SK-N-SH treated with all-trans-retinoic acid at 6 μM for 48 hours (cell line): ENCODE results near the gene PRSS53.

Source experiments
- ATAC-seq: fragments of 200-7000 bp; cut with Tn5 transposase; 3 replicates; pipeline ENCODE4 v1.9.1; 2020; ENCODE audit warnings: mild to moderate bottlenecking, moderate library complexity
- ARNTL ChIP-seq: fragments of 450-650 bp; formaldehyde crosslinking; IDR thresholded peaks from 2 replicates; pipeline ENCODE4 v1.5.0; 2020; ENCODE audit warnings: low read depth, mild to moderate bottlenecking, moderate library complexity, borderline replicate concordance
- BACH2 ChIP-seq: fragments of 250-450 bp; sonication (Bioruptor Pico); IDR thresholded peaks from 2 replicates; pipeline ENCODE4 v1.9.0; 2021; ENCODE audit warnings: mild to moderate bottlenecking, borderline replicate concordance
- CREB5 ChIP-seq: fragments of 250-450 bp; sonication (Bioruptor Pico); IDR thresholded peaks from 2 replicates; pipeline ENCODE4 v1.5.1; 2020; ENCODE audit warnings: low read depth, mild to moderate bottlenecking, moderate library complexity
- CSDC2 ChIP-seq: fragments of 250-450 bp; sonication (Bioruptor Pico); IDR thresholded peaks from 2 replicates; pipeline ENCODE4 v1.5.0; 2020; ENCODE audit warnings: mild to moderate bottlenecking, moderate library complexity
- ESRRG ChIP-seq: fragments of 250-450 bp; sonication (Bioruptor Pico); IDR thresholded peaks from 2 replicates; pipeline ENCODE4 v1.6.1; 2021; ENCODE audit warnings: mild to moderate bottlenecking
- GLIS3 ChIP-seq: fragments of 250-450 bp; sonication (Bioruptor Pico); IDR thresholded peaks from 2 replicates; pipeline ENCODE4 v1.5.0; 2020; ENCODE audit warnings: mild to moderate bottlenecking, moderate library complexity
- ISL1 ChIP-seq: fragments of 250-450 bp; sonication (Bioruptor Pico); IDR thresholded peaks from 2 replicates; pipeline ENCODE4 v2.1.2; 2022; ENCODE audit warnings: mild to moderate bottlenecking, moderate library complexity
- PATZ1 ChIP-seq: fragments of 250-450 bp; sonication (Bioruptor Pico); IDR thresholded peaks from 2 replicates; pipeline ENCODE4 v1.8.0; 2020; ENCODE audit warnings: mild to moderate bottlenecking, moderate library complexity, borderline replicate concordance
- POU6F1 ChIP-seq: fragments of 250-450 bp; sonication (Bioruptor Pico); IDR thresholded peaks from 2 replicates; pipeline ENCODE4 v1.8.0; 2021; ENCODE audit warnings: low read depth, mild to moderate bottlenecking, moderate library complexity, borderline replicate concordance
- PPARA ChIP-seq: fragments of 250-450 bp; sonication (Bioruptor Pico); IDR thresholded peaks from 2 replicates; pipeline ENCODE4 v1.5.0; 2020; ENCODE audit warnings: mild to moderate bottlenecking, borderline replicate concordance
- RARB ChIP-seq: fragments of 250-450 bp; sonication (Bioruptor Pico); IDR thresholded peaks from 2 replicates; pipeline ENCODE4 v1.8.0; 2021; ENCODE audit warnings: mild to moderate bottlenecking, moderate library complexity
- SNAI2 ChIP-seq: fragments of 250-450 bp; sonication (Bioruptor Pico); IDR thresholded peaks from 2 replicates; pipeline ENCODE4 v1.5.0; 2020; ENCODE audit warnings: mild to moderate bottlenecking, moderate library complexity
- TCF4 ChIP-seq: fragments of 250-450 bp; sonication (Bioruptor Pico); IDR thresholded peaks from 2 replicates; pipeline ENCODE4 v1.8.0; 2021; ENCODE audit warnings: mild to moderate bottlenecking, moderate library complexity, borderline replicate concordance
- TOX ChIP-seq: fragments of 250-450 bp; sonication (Bioruptor Pico); IDR thresholded peaks from 2 replicates; pipeline ENCODE4 v1.8.0; 2021; ENCODE audit warnings: mild to moderate bottlenecking, moderate library complexity, borderline replicate concordance
- TSHZ2 ChIP-seq: fragments of 250-450 bp; sonication (Bioruptor Pico); IDR thresholded peaks from 2 replicates; pipeline ENCODE4 v1.5.0; 2020; ENCODE audit warnings: mild to moderate bottlenecking, moderate library complexity
- ZC3H10 ChIP-seq: fragments of 250-450 bp; sonication (Bioruptor Pico); IDR thresholded peaks from 2 replicates; pipeline ENCODE4 v1.5.1; 2021; ENCODE audit warnings: mild to moderate bottlenecking, moderate library complexity
- ZFP3 ChIP-seq: fragments of 250-450 bp; sonication (Bioruptor Pico); IDR thresholded peaks from 2 replicates; pipeline ENCODE4 v1.5.0; 2020; ENCODE audit warnings: mild to moderate bottlenecking, moderate library complexity
- ZFP30 ChIP-seq: fragments of 450-650 bp; formaldehyde crosslinking; IDR thresholded peaks from 2 replicates; pipeline ENCODE4 v1.5.0; 2022; ENCODE audit warnings: mild to moderate bottlenecking, moderate library complexity
- ZNF565 ChIP-seq: fragments of 450-650 bp; formaldehyde crosslinking; conservative IDR thresholded peaks from 2 replicates; pipeline ENCODE4 v1.5.0; 2020; ENCODE audit warnings: low read depth, mild to moderate bottlenecking, moderate library complexity
- ZNF70 ChIP-seq: fragments of 450-650 bp; formaldehyde crosslinking; IDR thresholded peaks from 2 replicates; pipeline ENCODE4 v1.5.0; 2020; ENCODE audit warnings: mild to moderate bottlenecking, moderate library complexity
- ZNF8 ChIP-seq: fragments of 450-650 bp; formaldehyde crosslinking; IDR thresholded peaks from 2 replicates; pipeline ENCODE4 v1.5.0; 2020; ENCODE audit warnings: mild to moderate bottlenecking, moderate library complexity

PRSS53 gene

GRCh38 chr16:31131841-31132271, 43.1 kb upstream of the PRSS53 start:
- ATAC-seq = no peak
- TF ChIP-seq ZNF70 (CRISPR knock-in tag) (no peak), ZC3H10 (no peak), PPARA (CRISPR knock-in tag) (no peak), CREB5 (CRISPR knock-in tag) (no peak), TCF4 (CRISPR knock-in tag) (no peak), GLIS3 (CRISPR knock-in tag) (no peak), ISL1 (CRISPR knock-in tag) (no peak), BACH2 (no peak), ARNTL (CRISPR knock-in tag) (no peak), POU6F1 (CRISPR knock-in tag) (no peak), ZNF565 (CRISPR knock-in tag) (no peak), TOX (no peak), TSHZ2 (no peak), RARB (CRISPR knock-in tag) (no peak)

- no peak for TF ChIP-seq ZFP30 (CRISPR knock-in tag)
- no peak for TF ChIP-seq CREB5 (CRISPR knock-in tag)
- TF ChIP-seq TSHZ2 = no peak
- no peak for TF ChIP-seq ESRRG (CRISPR knock-in tag)
- TF ChIP-seq PPARA (CRISPR knock-in tag) = no peak
- no peak for ATAC-seq
Measured at GRCh38 chr16:31131416-31131815, 42.7 kb upstream of the PRSS53 start.

DNA sequence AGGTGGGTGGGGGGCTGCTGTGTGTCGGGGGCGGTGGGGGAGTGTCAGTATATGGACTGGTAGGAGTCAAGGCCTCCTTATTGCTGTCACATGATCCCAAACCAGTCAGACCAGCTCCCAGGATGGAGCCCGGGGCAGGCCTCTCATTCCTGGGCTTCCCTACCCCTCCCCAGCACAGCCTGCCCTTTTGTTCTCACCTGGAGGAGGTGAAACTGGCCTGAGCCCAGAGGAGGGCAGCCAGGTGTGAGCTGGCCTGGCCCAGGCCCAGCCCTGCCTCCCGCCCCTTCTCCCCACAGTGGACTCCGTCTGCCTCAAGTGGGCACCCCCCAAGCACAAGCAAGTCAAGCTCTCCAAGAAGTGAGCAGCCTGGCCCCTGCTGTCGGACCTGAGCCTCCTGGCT, 42.2 kb upstream of the PRSS53 start:
- TF ChIP-seq ISL1 (CRISPR knock-in tag) (no peak), ZC3H10 (no peak)
- TF ChIP-seq, all 23 proteins: peak for 0
- no peak for ATAC-seq

DNA sequence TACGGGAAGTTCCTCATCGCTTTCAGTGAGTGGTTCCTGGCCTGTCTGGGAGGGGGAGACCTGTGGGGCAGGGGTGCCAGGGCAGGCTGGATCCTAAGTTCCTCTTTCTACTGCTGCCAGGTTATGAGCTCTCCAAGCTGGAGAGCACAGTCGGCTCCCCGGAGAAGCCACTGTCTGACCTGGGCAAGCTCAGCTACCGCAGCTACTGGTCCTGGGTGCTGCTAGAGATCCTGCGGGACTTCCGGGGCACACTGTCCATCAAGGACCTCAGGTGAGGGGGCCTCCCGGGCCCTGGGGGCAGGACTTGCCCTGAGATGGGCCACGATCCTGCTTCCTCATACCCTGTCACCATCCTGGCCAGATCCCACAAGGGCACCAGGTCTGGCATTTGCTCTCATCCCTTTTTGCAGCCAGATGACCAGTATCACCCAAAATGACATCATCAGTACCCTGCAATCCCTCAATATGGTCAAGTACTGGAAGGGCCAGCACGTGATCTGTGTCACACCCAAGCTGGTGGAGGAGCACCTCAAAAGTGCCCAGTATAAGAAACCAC, 41.7 kb upstream of the PRSS53 start:
- ATAC-seq = no peak
- TF ChIP-seq CSDC2 (CRISPR knock-in tag) (no peak), PATZ1 (no peak), ZFP3 (CRISPR knock-in tag) (no peak), ARNTL (CRISPR knock-in tag) (no peak), BACH2 (no peak), ZC3H10 (no peak), GLIS3 (CRISPR knock-in tag) (no peak), ZNF8 (no peak), SNAI2 (no peak), ZNF565 (CRISPR knock-in tag) (no peak), RARB (CRISPR knock-in tag) (no peak), TCF4 (CRISPR knock-in tag) (no peak), ISL1 (CRISPR knock-in tag) (no peak), TSHZ2 (no peak)
